Measurements from ENCODE around the gene CNOT6L. TPM values are rescaled to one million over a fixed set of nuclear protein-coding genes. Genes with fewer than 3 reads are reported as not detected.

Gene CNOT6L
- total RNA-seq, 1 experiment from 2014 or later, result 14.5 TPM

- Histone ChIP-seq H2AK5ac (ENCODE audit: insufficient read length, low read length) (no peak overlapping the region), H3T11ph (ENCODE audit: low read length) (no peak overlapping the region), H2BK5ac (ENCODE audit: insufficient read length, low read length) (no peak overlapping the region), H3K18ac (ENCODE audit: insufficient read length, low read depth, low read length) (no peak overlapping the region), H4K91ac (ENCODE audit: insufficient read length, low read depth, low read length) (no peak overlapping the region), H3K27ac (ENCODE audit: insufficient read length, low read depth, low read length) (no peak overlapping the region), H2BK15ac (ENCODE audit: low read depth, low read length) (no peak overlapping the region), H3K79me2 (ENCODE audit: insufficient read depth, low read length) (no peaks in the 10 kb centered on the region), H3K14ac (ENCODE audit: insufficient read depth, low read length) (no peak overlapping the region), H2BK12ac (ENCODE audit: insufficient read length, low read depth, low read length) (no peak overlapping the region), H2BK120ac (ENCODE audit: low read depth, low read length, poor library complexity, severe bottlenecking) (no peak overlapping the region), H3K4me2 (ENCODE audit: insufficient read depth, insufficient read length, low read length) (no peak overlapping the region), H3K23ac (ENCODE audit: insufficient read length, low read depth, low read length) (no peak overlapping the region), H3K9me3 (ENCODE audit: control insufficient read depth, low read depth, low read length) (no peaks in the 10 kb centered on the region), H4K20me1 (ENCODE audit: control insufficient read depth, insufficient read depth, insufficient read length) (no peaks in the 10 kb centered on the region), H3K9ac (ENCODE audit: extremely low read depth, insufficient read length, low read length) (no peak overlapping the region), H3K27me3 (ENCODE audit: insufficient read depth, low read length) (no peaks in the 10 kb centered on the region), H3K79me1 (ENCODE audit: insufficient read depth, low read depth, low read length, poor library complexity, severe bottlenecking) (no peaks in the 10 kb centered on the region), H4K8ac (replicated peaks; ENCODE audit: insufficient read length, low read depth, low read length) (no peak overlapping the region), H2AFZ (ENCODE audit: low read length) (no peak overlapping the region), H2BK20ac (ENCODE audit: low read depth, low read length, poor library complexity, severe bottlenecking) (no peak overlapping the region), H4K5ac (ENCODE audit: insufficient read length, low read depth, low read length) (no peak overlapping the region), H3K56ac (ENCODE audit: insufficient read length, low read depth, low read length) (no peak overlapping the region), H3K23me2 (ENCODE audit: insufficient read length, low read depth, low read length, poor library complexity, severe bottlenecking) (no peaks in the 10 kb centered on the region), H3K4me1 (ENCODE audit: insufficient read depth, low read length) (no peaks in the 10 kb centered on the region), H3K4ac (ENCODE audit: low read depth, low read length) (no peak overlapping the region)
- H3K27me3 Mint-ChIP-seq (ENCODE audit: low read depth), result no peaks in the 10 kb centered on the region
- no peak overlapping the region for H3K4me3 Mint-ChIP-seq
- H3K27ac Mint-ChIP-seq, result no peak overlapping the region
- no peak for TF ChIP-seq CTCF (conservative IDR thresholded peaks at IDR 0.05)
- no peak for DNase-seq
- H3K9me3 Mint-ChIP-seq, result no peaks in the 10 kb centered on the region
- no peaks in the 10 kb centered on the region for H3K36me3 Mint-ChIP-seq (ENCODE audit: insufficient read depth in 1 of 3, low read depth in 3 of 3)
- H3K4me1 Mint-ChIP-seq, result no peaks in the 10 kb centered on the region
- WGBS (ENCODE audit: extremely low coverage, insufficient read length, low lambda C conversion rate), result no CpG with 5 or more reads among the region's 3 CpGs
Observed at GRCh38 chr4:77787969-77788368, 31.2 kb downstream of the CNOT6L start.

Data from H9 (cell line).